ENCODE results near the gene ADD3. TPM values are rescaled to one million over a fixed set of nuclear protein-coding genes. Genes with fewer than 3 reads are reported as not detected.

ADD3 gene
- total RNA-seq, 1 experiment from 2014 or later, result 59.9 TPM

DNA sequence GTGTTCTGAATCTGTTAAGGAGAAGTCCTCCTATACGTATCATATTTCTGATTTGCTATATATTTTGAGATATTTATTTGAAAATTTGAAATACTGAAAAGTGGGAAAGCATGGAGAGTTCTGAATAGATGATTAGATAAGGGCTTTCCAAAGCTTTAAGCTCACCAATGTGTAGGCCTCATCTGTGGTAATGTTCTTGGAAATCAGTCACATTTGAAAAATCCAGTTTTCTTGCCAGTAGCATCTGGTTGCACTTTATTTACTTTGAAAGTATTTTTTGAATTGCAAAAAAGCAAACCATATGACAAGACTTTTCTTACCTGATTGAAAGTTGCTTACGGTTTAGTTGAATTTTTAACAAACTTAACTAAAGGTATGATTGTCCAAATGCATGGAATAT is 21.7 kb downstream of the ADD3 start:
- Mint-ChIP-seq H3K4me1 (peaks cover 15 to 16% of the 10 kb centered on the region in 2 experiments), H3K9me3 (no peaks in the 10 kb centered on the region), H3K36me3 (ENCODE audit: insufficient read depth in 1 of 3, low read depth in 3 of 3) (0 out of 7 replicates have a peak, but pooled peaks cover 0 to under 1% (median 0%) of the 10 kb centered on the region in 3 experiments), H3K27ac (no peak overlapping the region), H3K4me3 (no peak overlapping the region), H3K27me3 (ENCODE audit: low read depth) (no peaks in the 10 kb centered on the region)
- H4K20me1 ChIP-seq (ENCODE audit: control insufficient read depth, insufficient read depth, insufficient read length), result no peaks in the 10 kb centered on the region
- no peak overlapping the region for H3K9ac ChIP-seq (ENCODE audit: extremely low read depth, insufficient read length, low read length)
- peaks cover 3% of the 10 kb centered on the region for H3K79me1 ChIP-seq (ENCODE audit: insufficient read depth, low read depth, low read length, poor library complexity, severe bottlenecking)
- no peak overlapping the region for H3K56ac ChIP-seq (ENCODE audit: insufficient read length, low read depth, low read length)
- H3K9me3 ChIP-seq (ENCODE audit: control insufficient read depth, low read depth, low read length), result no peaks in the 10 kb centered on the region
- no peak overlapping the region for H2BK20ac ChIP-seq (ENCODE audit: low read depth, low read length, poor library complexity, severe bottlenecking)
- no peak overlapping the region for H4K5ac ChIP-seq (ENCODE audit: insufficient read length, low read depth, low read length)
- H3K23ac ChIP-seq (ENCODE audit: insufficient read length, low read depth, low read length), result no peak overlapping the region
- H2BK5ac ChIP-seq (ENCODE audit: insufficient read length, low read length), result no peak overlapping the region
- H3K79me2 ChIP-seq (ENCODE audit: insufficient read depth, low read length), result no peaks in the 10 kb centered on the region; the same call in 1 of the 2 replicates
- H4K8ac ChIP-seq (replicated peaks; ENCODE audit: insufficient read length, low read depth, low read length), result no peak overlapping the region
- no peaks in the 10 kb centered on the region for H3K4me1 ChIP-seq (ENCODE audit: insufficient read depth, low read length)
- no peaks in the 10 kb centered on the region for H3K27me3 ChIP-seq (ENCODE audit: insufficient read depth, low read length)
- no CpG with 5 or more reads among the region's 2 CpGs for WGBS (ENCODE audit: extremely low coverage, insufficient read length, low lambda C conversion rate)
- no peak overlapping the region for H2AFZ ChIP-seq (ENCODE audit: low read length)
- no peak overlapping the region for H3K14ac ChIP-seq (ENCODE audit: insufficient read depth, low read length)
- H3K18ac ChIP-seq (ENCODE audit: insufficient read length, low read depth, low read length), result no peak overlapping the region
- H4K91ac ChIP-seq (ENCODE audit: insufficient read length, low read depth, low read length), result no peak overlapping the region
- H2BK15ac ChIP-seq (ENCODE audit: low read depth, low read length), result no peak overlapping the region
- H3K4ac ChIP-seq (ENCODE audit: low read depth, low read length), result no peak overlapping the region
- no peak overlapping the region for H3K27ac ChIP-seq (ENCODE audit: insufficient read length, low read depth, low read length)
- no peak for DNase-seq
- H2AK5ac ChIP-seq (ENCODE audit: insufficient read length, low read length), result no peak overlapping the region
- no peak overlapping the region for H3K4me2 ChIP-seq (ENCODE audit: insufficient read depth, insufficient read length, low read length)
- H3T11ph ChIP-seq (ENCODE audit: low read length), result no peak overlapping the region
- H3K23me2 ChIP-seq (ENCODE audit: insufficient read length, low read depth, low read length, poor library complexity, severe bottlenecking), result no peaks in the 10 kb centered on the region
- H2BK120ac ChIP-seq (ENCODE audit: low read depth, low read length, poor library complexity, severe bottlenecking), result no peak overlapping the region
- no peak for TF ChIP-seq CTCF (conservative IDR thresholded peaks at IDR 0.05)
- H2BK12ac ChIP-seq (ENCODE audit: insufficient read length, low read depth, low read length), result no peak overlapping the region

All from H9 (cell line).